Measurements from ENCODE around the gene FAM168A. TPM values are rescaled to one million over a fixed set of nuclear protein-coding genes. Genes with fewer than 3 reads are reported as not detected.

The FAM168A gene
- total and polyA plus RNA-seq, 2 of the 8 experiments (the other 6 are each of a cell fraction or from before 2014, with no cell fraction given) = 17.1 to 21.6 TPM

GRCh38 chr11:73516080-73516479 lies 81.8 kb downstream of the FAM168A start (continued):
- TF ChIP-seq, protein P1, sequence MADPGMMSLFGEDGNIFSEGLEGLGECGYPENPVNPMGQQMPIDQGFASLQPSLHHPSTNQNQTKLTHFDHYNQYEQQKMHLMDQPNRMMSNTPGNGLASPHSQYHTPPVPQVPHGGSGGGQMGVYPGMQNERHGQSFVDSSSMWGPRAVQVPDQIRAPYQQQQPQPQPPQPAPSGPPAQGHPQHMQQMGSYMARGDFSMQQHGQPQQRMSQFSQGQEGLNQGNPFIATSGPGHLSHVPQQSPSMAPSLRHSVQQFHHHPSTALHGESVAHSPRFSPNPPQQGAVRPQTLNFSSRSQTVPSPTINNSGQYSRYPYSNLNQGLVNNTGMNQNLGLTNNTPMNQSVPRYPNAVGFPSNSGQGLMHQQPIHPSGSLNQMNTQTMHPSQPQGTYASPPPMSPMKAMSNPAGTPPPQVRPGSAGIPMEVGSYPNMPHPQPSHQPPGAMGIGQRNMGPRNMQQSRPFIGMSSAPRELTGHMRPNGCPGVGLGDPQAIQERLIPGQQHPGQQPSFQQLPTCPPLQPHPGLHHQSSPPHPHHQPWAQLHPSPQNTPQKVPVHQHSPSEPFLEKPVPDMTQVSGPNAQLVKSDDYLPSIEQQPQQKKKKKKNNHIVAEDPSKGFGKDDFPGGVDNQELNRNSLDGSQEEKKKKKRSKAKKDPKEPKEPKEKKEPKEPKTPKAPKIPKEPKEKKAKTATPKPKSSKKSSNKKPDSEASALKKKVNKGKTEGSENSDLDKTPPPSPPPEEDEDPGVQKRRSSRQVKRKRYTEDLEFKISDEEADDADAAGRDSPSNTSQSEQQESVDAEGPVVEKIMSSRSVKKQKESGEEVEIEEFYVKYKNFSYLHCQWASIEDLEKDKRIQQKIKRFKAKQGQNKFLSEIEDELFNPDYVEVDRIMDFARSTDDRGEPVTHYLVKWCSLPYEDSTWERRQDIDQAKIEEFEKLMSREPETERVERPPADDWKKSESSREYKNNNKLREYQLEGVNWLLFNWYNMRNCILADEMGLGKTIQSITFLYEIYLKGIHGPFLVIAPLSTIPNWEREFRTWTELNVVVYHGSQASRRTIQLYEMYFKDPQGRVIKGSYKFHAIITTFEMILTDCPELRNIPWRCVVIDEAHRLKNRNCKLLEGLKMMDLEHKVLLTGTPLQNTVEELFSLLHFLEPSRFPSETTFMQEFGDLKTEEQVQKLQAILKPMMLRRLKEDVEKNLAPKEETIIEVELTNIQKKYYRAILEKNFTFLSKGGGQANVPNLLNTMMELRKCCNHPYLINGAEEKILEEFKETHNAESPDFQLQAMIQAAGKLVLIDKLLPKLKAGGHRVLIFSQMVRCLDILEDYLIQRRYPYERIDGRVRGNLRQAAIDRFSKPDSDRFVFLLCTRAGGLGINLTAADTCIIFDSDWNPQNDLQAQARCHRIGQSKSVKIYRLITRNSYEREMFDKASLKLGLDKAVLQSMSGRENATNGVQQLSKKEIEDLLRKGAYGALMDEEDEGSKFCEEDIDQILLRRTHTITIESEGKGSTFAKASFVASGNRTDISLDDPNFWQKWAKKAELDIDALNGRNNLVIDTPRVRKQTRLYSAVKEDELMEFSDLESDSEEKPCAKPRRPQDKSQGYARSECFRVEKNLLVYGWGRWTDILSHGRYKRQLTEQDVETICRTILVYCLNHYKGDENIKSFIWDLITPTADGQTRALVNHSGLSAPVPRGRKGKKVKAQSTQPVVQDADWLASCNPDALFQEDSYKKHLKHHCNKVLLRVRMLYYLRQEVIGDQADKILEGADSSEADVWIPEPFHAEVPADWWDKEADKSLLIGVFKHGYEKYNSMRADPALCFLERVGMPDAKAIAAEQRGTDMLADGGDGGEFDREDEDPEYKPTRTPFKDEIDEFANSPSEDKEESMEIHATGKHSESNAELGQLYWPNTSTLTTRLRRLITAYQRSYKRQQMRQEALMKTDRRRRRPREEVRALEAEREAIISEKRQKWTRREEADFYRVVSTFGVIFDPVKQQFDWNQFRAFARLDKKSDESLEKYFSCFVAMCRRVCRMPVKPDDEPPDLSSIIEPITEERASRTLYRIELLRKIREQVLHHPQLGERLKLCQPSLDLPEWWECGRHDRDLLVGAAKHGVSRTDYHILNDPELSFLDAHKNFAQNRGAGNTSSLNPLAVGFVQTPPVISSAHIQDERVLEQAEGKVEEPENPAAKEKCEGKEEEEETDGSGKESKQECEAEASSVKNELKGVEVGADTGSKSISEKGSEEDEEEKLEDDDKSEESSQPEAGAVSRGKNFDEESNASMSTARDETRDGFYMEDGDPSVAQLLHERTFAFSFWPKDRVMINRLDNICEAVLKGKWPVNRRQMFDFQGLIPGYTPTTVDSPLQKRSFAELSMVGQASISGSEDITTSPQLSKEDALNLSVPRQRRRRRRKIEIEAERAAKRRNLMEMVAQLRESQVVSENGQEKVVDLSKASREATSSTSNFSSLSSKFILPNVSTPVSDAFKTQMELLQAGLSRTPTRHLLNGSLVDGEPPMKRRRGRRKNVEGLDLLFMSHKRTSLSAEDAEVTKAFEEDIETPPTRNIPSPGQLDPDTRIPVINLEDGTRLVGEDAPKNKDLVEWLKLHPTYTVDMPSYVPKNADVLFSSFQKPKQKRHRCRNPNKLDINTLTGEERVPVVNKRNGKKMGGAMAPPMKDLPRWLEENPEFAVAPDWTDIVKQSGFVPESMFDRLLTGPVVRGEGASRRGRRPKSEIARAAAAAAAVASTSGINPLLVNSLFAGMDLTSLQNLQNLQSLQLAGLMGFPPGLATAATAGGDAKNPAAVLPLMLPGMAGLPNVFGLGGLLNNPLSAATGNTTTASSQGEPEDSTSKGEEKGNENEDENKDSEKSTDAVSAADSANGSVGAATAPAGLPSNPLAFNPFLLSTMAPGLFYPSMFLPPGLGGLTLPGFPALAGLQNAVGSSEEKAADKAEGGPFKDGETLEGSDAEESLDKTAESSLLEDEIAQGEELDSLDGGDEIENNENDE (IDR thresholded peaks at IDR 0.05; ENCODE audit: insufficient replicate concordance, low read length) = no peak
- TF ChIP-seq RBBP5 (IDR thresholded peaks at IDR 0.05; ENCODE audit: borderline replicate concordance, low read depth, low read length) (no peak), CREB1 (IDR thresholded peaks at IDR 0.05) (no peak), MAFK (IDR thresholded peaks at IDR 0.05; ENCODE audit: low read depth, low read length) (no peak), TAF1 (IDR thresholded peaks at IDR 0.05; ENCODE audit: low read depth, low read length) (no peak), YY1 (IDR thresholded peaks at IDR 0.05; ENCODE audit: low read depth, low read length) (no peak), ASH2L (IDR thresholded peaks at IDR 0.05; ENCODE audit: low read length) (no peak), PHF8 (conservative IDR thresholded peaks at IDR 0.05; ENCODE audit: low read depth, low read length) (no peak), SP2 (IDR thresholded peaks at IDR 0.05; ENCODE audit: low read length) (no peak)
- TF ChIP-seq, protein P2, sequence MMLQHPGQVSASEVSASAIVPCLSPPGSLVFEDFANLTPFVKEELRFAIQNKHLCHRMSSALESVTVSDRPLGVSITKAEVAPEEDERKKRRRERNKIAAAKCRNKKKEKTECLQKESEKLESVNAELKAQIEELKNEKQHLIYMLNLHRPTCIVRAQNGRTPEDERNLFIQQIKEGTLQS (IDR thresholded peaks at IDR 0.05; ENCODE audit: insufficient read depth, low read depth, low read length) = no peak

Measured in H1 (cell line).